Activated naive CD4-positive, alpha-beta T cell treated with anti-CD3 and anti-CD28 coated beads, Interleukin-2, amount 10 ng/mL, durations not matched to agents 7 days and 5 days (primary cell): ENCODE results near the gene NEK10.
"Not testable (repeated sequence)": the region's sequence is repeated elsewhere in the genome, so short reads cannot be mapped to it uniquely, and the experiment has no call there.

Source experiments
- CTCF ChIA-PET: fragments of 350-600 bp; sonication (Branson Sonifier 250); formaldehyde crosslinking; loops from one replicate; lab custom pipeline; 2021; ENCODE audit warnings: antibody characterized with exemption; lab: Charles Lee
- DNase-seq: peaks from one replicate; pipeline ENCODE4 v3.0.0-alpha.2; 2020
- H3K27ac Mint-ChIP-seq: one replicate; pipeline ENCODE4 v1.8.0; 2021; ENCODE audit warnings: mild to moderate bottlenecking, moderate library complexity, mixed read lengths
- H3K27me3 Mint-ChIP-seq: one replicate; pipeline ENCODE4 v1.8.0; 2021; ENCODE audit warnings: mild to moderate bottlenecking, mixed read lengths
- H3K36me3 Mint-ChIP-seq: one replicate; pipeline ENCODE4 v1.8.0; 2021; ENCODE audit warnings: mixed read lengths
- H3K4me1 Mint-ChIP-seq: one replicate; pipeline ENCODE4 v1.8.0; 2021; ENCODE audit warnings: mixed read lengths
- H3K4me3 Mint-ChIP-seq: one replicate; pipeline ENCODE4 v1.8.0; 2021; ENCODE audit warnings: mild to moderate bottlenecking, moderate library complexity, mixed read lengths
- H3K9me3 Mint-ChIP-seq: one replicate; pipeline ENCODE4 v1.8.0; 2021; ENCODE audit warnings: mixed read lengths

The NEK10 gene

DNA sequence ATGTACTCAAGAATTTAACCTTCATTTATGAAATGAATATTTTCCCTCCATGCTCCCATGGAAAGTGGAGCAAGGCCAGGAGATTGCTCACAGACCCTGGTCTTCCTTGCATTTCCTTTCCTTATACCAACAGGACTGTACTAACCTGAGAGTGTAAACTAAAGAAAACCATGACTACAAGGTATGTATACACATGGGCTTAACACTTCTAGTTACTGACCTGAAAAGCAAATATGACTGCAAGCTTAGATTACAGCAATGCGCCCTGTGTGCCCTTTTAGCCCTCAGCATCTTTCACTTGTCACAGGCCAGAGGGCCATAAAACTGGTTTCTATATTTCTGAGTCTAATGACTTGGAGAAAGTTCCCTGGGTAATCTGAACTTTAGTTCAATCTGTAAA is 52.1 kb downstream of the NEK10 start:
- H3K9me3 Mint-ChIP-seq: no peaks in the 10 kb centered on the region
- H3K36me3 Mint-ChIP-seq: no peaks in the 10 kb centered on the region
- peaks cover under 1% of the 10 kb centered on the region for H3K27me3 Mint-ChIP-seq
- CTCF ChIA-PET: interaction anchor here (1.1 kb wide), 1 partner anchor 150 kb away, joined by 4 read pairs; no protein-coding TSS in a partner anchor
- DNase-seq: no peak
- no peak overlapping the region for H3K4me3 Mint-ChIP-seq
- no peaks in the 10 kb centered on the region for H3K4me1 Mint-ChIP-seq
- H3K27ac Mint-ChIP-seq: no peak overlapping the region

DNA sequence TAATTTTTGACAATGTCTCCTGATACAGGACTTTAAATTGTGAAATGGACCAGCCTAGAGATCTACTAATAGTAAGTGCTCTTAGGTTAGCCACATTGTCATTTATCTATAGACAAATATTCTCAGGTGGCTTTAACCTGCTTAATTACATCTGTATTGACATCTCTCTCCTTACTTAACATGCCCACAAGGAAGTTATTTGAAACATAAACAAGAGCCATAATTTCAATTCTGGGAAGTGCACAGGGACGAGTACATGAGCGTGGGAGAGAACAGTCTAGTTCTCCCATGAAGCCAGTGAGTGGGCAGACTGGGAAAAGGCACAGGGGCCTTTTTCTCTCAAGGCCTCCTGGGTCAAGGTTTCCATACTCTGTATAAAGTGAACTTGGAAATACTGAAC is 54.2 kb downstream of the NEK10 start:
- no peaks in the 10 kb centered on the region for H3K9me3 Mint-ChIP-seq
- peaks cover 7% of the 10 kb centered on the region for H3K27me3 Mint-ChIP-seq
- no peak overlapping the region for H3K27ac Mint-ChIP-seq
- CTCF ChIA-PET: interaction anchor here (1.2 kb wide), 1 partner anchor 152 kb away, joined by 3 read pairs; no protein-coding TSS in a partner anchor
- H3K4me3 Mint-ChIP-seq: no peak overlapping the region
- H3K4me1 Mint-ChIP-seq: no peaks in the 10 kb centered on the region
- DNase-seq: no peak
- H3K36me3 Mint-ChIP-seq: no peaks in the 10 kb centered on the region

DNA sequence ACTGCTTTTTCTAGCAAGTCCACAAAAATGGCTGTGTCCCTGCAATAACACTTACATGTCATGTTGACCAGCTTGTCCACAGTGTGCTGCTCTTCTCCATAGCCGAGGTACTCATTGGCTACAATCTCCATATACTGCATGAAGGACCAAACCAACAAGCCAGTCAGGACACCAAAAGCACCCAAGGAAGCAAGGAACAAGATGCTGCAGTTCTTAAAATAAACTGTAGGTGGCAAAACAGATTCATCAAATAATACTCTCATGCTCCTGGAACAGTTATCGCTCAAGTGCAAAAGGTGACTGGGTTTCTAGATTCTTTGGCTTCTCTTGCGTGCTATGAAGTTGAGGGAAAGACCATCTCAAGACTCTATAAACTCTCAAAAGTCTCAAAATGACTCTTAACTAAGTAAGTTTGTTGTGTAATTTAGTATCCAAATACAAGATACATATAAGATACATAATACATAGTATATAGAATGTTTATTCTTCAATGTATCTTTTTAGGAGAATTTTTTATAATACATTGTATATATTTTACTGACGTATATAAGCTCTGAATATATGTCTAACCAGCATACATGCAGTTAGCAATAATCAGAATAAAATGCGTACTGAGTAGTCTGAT is 57.0 kb downstream of the NEK10 start:
- DNase-seq: no peak
- Mint-ChIP-seq H3K27me3 (peaks cover 10% of the 10 kb centered on the region), H3K4me3 (no peak overlapping the region), H3K9me3 (no peaks in the 10 kb centered on the region), H3K4me1 (no peaks in the 10 kb centered on the region), H3K36me3 (no peaks in the 10 kb centered on the region), H3K27ac (no peak overlapping the region)
- CTCF ChIA-PET: interaction anchor here (0.7 to 4.8 kb wide), 5 partner anchors 9 to 400 kb away, joined by 3 to 30 read pairs (median 9); no protein-coding TSS in a partner anchor

DNA sequence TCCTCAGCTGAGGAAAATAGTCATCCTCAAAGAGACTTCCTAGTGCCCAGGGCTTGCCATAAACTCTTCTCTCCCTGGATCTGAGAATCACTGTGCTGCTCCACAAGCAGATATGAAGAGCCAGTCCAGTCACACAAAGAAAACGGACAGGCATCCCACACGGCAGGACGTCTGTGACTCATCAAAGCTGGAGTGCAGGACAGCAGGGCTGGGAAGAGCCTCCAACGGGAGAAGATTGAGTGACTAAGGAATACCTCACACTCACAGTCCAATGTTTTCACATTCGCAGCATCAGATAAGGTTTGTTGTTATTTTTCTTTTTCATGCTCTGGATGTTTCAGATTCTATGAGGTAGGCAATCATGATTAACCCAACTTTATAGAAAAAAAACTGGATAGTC is 57.8 kb downstream of the NEK10 start:
- Mint-ChIP-seq H3K4me3 (no peak overlapping the region), H3K27me3 (peaks cover 10% of the 10 kb centered on the region), H3K4me1 (no peaks in the 10 kb centered on the region), H3K36me3 (no peaks in the 10 kb centered on the region), H3K27ac (no peak overlapping the region), H3K9me3 (no peaks in the 10 kb centered on the region)
- CTCF ChIA-PET: interaction anchor here (0.7 to 4.8 kb wide), 6 partner anchors 10 to 401 kb away, joined by 3 to 30 read pairs (median 8); no protein-coding TSS in a partner anchor
- DNase-seq: no peak

DNA sequence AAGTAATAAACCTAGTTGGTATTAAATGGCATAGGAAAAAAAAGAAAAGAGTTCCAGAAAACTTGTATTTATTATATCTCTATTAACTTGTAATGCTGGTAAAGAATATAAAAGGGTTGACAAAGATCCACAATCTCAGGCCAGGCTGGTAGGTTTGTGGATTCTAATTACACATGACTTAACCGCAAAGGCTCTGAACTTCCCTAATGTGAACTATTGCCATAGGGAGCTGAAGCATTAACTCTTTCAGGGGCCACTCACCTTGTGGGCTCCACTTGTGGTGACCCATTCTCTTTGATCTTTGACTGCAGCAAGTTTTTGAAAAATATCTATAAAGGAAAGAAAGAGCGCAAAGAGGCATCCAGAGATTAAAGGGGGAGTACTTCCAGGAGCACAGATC is 58.5 kb downstream of the NEK10 start:
- Mint-ChIP-seq H3K4me3 (no peak overlapping the region), H3K36me3 (no peaks in the 10 kb centered on the region), H3K9me3 (no peaks in the 10 kb centered on the region), H3K27me3 (peaks cover 10% of the 10 kb centered on the region), H3K27ac (no peak overlapping the region), H3K4me1 (no peaks in the 10 kb centered on the region)
- DNase-seq: no peak
- CTCF ChIA-PET: interaction anchor here (0.9 to 4.8 kb wide), 6 partner anchors 10 to 370 kb away, joined by 3 to 30 read pairs (median 7); no protein-coding TSS in a partner anchor

DNA sequence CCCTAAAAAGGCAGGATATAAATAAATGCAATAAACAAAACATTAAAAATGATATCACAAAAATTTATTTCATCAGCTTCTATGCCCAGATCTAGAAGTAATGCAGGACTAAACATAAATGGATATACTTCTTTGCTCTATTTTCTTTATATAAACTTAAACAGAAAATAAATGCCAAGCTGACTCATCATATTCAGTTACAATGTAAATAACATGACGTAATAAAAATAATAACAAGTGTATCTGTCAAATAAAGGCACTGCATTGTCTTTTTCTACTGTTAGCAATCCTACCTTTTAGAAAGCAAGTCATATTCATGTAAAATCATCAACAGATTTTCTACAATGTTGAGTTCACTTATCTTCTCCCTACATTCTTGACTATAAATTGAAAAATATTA is 61.6 kb downstream of the NEK10 start:
- no peaks in the 10 kb centered on the region for H3K9me3 Mint-ChIP-seq
- H3K36me3 Mint-ChIP-seq: no peaks in the 10 kb centered on the region
- no peaks in the 10 kb centered on the region for H3K4me1 Mint-ChIP-seq
- H3K27ac Mint-ChIP-seq: no peak overlapping the region
- DNase-seq: no peak
- H3K27me3 Mint-ChIP-seq: peaks cover 10% of the 10 kb centered on the region
- CTCF ChIA-PET: interaction anchor here (1.7 kb wide), 1 partner anchor 160 kb away, joined by 3 read pairs; no protein-coding TSS in a partner anchor
- H3K4me3 Mint-ChIP-seq: no peak overlapping the region

DNA sequence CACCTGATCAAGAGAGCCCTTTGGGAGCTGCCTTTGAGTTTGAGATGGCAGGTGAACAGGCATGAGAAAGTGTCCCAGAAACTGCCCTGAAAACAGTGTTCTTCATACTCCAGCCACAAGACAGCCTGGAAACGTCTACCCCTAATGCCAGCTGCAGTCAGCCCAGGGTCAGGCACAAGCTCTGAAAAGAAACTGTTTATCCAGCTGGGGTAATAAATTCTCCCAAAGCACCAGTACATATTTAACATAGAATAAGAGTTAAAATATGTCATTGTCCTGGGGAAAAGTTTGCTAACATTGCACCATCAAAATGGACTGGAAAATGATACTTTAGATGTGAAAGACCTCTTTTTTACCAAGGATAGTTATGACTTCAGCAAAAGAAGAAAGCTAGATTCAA is 66.3 kb downstream of the NEK10 start:
- peaks cover 5% of the 10 kb centered on the region for H3K27me3 Mint-ChIP-seq
- CTCF ChIA-PET: no interaction called here

DNA sequence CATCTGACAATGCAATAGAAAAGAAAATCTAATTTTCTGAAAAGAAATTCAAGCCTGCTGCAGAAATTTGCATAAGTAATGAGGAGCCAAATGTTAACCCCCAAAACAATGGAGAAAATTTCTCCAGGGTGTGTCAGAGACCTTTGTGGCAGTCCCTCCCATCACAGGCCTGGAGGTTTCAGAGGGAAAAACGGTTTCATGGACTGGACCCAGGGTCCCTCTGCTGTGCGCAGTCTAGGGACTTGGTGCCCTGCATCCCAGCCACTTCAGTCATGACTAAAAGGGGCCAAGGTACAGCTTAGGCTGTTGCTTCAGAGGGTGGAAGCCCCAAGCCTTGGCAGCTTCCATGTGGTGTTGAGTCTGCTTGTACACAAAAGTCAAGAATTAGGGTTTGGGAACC is 70.2 kb downstream of the NEK10 start:
- H3K36me3 Mint-ChIP-seq, H3K27me3 Mint-ChIP-seq, CTCF ChIA-PET, H3K4me3 Mint-ChIP-seq, H3K9me3 Mint-ChIP-seq, DNase-seq, H3K27ac Mint-ChIP-seq, H3K4me1 Mint-ChIP-seq: not testable (repeated sequence)

More for the DNA sequence above, 66.3 kb downstream of the NEK10 start:
- DNase-seq: no peak
- Mint-ChIP-seq H3K4me1 (no peaks in the 10 kb centered on the region), H3K27ac (no peak overlapping the region), H3K36me3 (no peaks in the 10 kb centered on the region), H3K4me3 (no peak overlapping the region), H3K9me3 (peaks cover 2% of the 10 kb centered on the region)

DNA sequence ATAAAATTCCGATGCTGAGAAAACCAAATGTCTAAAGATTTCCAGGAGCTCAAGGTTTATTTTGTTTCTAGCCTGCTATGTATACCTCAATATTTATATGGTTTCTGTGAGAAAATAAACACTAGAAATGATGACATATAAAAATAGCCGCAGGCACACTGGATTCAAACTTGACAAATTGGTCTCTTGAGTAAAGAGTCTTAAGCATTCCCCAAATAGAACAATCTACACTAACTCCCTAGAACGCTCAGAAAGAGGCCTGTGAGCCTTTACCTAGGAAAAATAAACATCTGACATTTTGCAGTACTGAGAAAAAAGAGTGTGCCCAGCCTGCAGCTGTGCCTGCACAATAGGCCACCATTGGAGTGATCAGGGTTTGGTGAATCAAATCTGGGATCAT is 75.2 kb downstream of the NEK10 start:
- H3K27ac Mint-ChIP-seq: no peak overlapping the region
- no peak for DNase-seq

DNA sequence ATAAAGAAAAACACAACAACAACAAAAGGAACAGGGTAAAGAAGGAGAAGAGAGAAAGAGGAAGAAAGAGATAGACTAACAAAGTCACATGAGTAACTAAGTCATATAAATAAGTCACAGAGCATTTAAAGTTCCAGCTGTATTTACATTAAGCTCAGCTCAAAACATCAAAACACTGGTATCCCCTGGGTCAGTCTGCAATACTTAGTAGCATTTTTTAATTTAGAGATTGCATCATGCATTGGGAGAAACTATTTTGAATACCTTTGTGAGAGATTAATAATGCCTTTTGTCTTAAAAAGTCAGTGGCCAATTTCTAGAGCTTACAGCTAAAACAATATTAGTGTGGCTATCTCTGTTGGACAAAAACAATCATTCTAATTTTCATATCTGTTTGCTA is 78.4 kb downstream of the NEK10 start:
- no peaks in the 10 kb centered on the region for H3K36me3 Mint-ChIP-seq
- no peaks in the 10 kb centered on the region for H3K4me1 Mint-ChIP-seq
- H3K9me3 Mint-ChIP-seq: no peaks in the 10 kb centered on the region
- DNase-seq: no peak
- H3K27me3 Mint-ChIP-seq: no peaks in the 10 kb centered on the region
- no peak overlapping the region for H3K4me3 Mint-ChIP-seq
- no peak overlapping the region for H3K27ac Mint-ChIP-seq
- CTCF ChIA-PET: no interaction called here

More for the DNA sequence above, 75.2 kb downstream of the NEK10 start:
- CTCF ChIA-PET: no interaction called here
- Mint-ChIP-seq H3K4me3 (no peak overlapping the region), H3K36me3 (no peaks in the 10 kb centered on the region), H3K4me1 (no peaks in the 10 kb centered on the region), H3K27me3 (no peaks in the 10 kb centered on the region), H3K9me3 (no peaks in the 10 kb centered on the region)

DNA sequence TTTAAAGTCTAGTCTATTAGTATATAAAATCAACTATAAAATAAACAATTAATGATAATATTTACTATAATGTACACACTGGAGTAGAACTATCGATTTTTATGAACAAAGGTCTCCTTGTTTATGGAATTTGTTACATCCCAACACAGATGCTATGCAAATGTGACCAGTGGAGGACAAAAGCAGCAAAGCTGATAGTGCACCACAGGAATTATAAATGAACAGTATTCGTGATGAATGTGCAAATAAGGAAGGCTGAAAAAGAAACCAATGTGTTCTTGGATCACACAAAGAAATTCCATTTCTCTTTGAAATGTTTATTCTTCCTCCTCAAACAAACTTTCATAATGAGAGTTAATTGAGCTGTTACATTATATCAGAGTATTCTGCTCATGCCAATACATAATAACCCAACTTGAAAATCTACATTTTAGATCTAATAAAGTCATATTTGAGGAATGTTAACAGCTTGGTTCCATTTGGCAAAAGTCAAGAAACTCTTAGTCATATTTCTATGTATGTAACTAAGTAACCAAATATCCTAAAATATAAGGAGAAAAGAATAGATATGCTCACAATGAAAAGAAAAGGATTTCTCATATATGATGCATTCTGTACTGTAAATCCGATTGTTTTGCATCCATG is 79.3 kb downstream of the NEK10 start:
- Mint-ChIP-seq H3K27ac (no peak overlapping the region), H3K9me3 (no peaks in the 10 kb centered on the region), H3K36me3 (no peaks in the 10 kb centered on the region), H3K4me1 (no peaks in the 10 kb centered on the region), H3K4me3 (no peak overlapping the region), H3K27me3 (no peaks in the 10 kb centered on the region)
- no peak for DNase-seq
- CTCF ChIA-PET: no interaction called here

DNA sequence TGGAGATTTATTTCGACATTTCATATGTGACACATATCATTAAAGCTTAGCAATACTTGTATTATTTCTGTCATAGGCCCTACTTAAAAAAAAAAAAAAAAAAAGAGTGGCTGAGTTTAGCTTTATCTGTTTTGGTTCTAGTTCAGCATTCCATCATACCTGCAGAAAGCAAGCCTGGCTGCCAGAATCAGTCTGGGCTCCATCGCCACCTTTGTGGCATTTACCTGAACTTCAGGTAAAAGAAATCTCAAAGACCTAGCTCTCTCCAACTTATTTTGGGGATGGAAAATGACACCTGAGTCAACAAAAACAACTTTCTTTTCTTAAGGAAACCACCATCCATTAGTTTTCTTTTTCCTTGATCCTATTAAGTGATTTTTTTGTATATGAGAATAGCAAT is 82.1 kb downstream of the NEK10 start:
- Mint-ChIP-seq H3K27ac (no peak overlapping the region), H3K4me3 (no peak overlapping the region), H3K9me3 (no peaks in the 10 kb centered on the region), H3K4me1 (no peaks in the 10 kb centered on the region), H3K27me3 (no peaks in the 10 kb centered on the region), H3K36me3 (no peaks in the 10 kb centered on the region)
- CTCF ChIA-PET: interaction anchor here (0.7 kb wide), 1 partner anchor 395 kb away, joined by 3 read pairs; no protein-coding TSS in a partner anchor
- no peak for DNase-seq

DNA sequence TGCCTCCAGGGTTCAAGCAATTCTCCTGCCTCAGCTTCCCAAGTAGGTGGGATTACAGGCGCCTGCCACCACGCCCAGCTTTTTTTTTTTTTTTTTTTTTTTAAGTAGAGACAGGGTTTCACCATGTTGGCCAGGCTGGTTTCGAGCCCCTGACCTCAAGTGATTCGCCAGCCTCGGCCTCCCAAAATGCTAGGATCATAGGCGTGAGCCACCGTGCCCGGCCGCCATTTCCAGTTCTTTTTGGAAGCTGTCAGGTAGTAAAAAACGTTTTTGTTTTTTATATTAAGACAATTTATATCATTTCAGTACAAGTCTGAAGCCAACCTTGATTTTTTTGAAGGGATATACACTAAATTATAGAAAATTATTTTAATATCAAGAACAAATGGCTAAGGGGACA is 82.7 kb downstream of the NEK10 start:
- H3K27me3 Mint-ChIP-seq, H3K4me1 Mint-ChIP-seq, H3K36me3 Mint-ChIP-seq, CTCF ChIA-PET, DNase-seq, H3K4me3 Mint-ChIP-seq, H3K27ac Mint-ChIP-seq, H3K9me3 Mint-ChIP-seq: not testable (repeated sequence)

DNA sequence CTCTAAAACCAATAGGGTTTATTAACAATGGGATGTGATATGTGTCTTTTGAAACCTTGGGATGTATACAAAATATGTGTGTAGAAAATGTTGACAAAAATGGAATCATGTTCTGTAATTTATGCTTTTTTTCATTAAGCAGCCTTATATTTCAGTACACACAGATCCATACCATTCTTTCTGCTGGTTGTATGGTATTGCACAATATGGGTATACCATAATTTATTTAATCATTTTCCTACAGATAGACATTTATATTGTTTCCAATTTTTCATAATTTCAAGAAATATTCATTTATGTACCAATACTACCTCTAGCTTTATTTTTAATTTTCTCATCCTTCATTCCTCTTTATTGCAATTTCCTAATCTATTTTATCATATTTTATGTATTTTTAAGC is 83.5 kb downstream of the NEK10 start:
- Mint-ChIP-seq H3K36me3 (no peaks in the 10 kb centered on the region), H3K4me3 (no peak overlapping the region), H3K9me3 (peaks cover 2% of the 10 kb centered on the region), H3K27me3 (no peaks in the 10 kb centered on the region), H3K4me1 (no peaks in the 10 kb centered on the region), H3K27ac (no peak overlapping the region)
- DNase-seq: no peak
- CTCF ChIA-PET: no interaction called here

DNA sequence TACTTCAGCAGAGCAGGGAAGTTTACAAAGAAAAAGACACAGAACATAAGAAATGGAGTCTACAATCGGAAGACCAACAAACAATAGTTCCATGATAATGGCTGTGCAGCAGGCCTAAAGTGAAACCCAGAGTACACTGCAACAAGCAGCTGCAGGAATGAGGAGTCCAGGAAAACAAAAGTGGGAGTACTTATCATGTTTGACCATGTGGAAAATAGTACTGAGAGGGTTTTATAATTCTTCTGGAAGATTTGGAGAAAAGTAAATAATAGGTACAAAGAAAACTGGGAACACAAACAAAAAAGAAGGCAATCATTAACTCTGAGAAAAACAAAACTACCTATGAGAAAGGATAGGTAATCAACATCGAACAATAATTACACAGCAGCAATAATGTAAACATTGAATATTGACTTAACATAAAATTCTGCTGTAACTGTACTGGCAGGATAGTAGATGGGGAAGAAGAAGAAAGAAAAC is 87.5 kb downstream of the NEK10 start:
- no peaks in the 10 kb centered on the region for H3K4me1 Mint-ChIP-seq
- H3K36me3 Mint-ChIP-seq: no peaks in the 10 kb centered on the region
- no peak overlapping the region for H3K27ac Mint-ChIP-seq
- no peaks in the 10 kb centered on the region for H3K27me3 Mint-ChIP-seq
- H3K9me3 Mint-ChIP-seq: peaks cover 2% of the 10 kb centered on the region
- CTCF ChIA-PET: no interaction called here
- no peak for DNase-seq
- H3K4me3 Mint-ChIP-seq: no peak overlapping the region
